CD14-positive monocyte (primary cell): ENCODE results near the gene DMXL1. TPM values are rescaled to one million over a fixed set of nuclear protein-coding genes. Genes with fewer than 3 reads are reported as not detected.

Experiments
- DNase-seq, 3 donors: peaks; one replicate each; pipeline ENCODE4 v3.0.0-alpha.2; 2011 to 2022
- H2AFZ ChIP-seq: 2 replicates; pipeline ENCODE4 v1.6.0; 2012; ENCODE audit warnings: mild to moderate bottlenecking, low read depth, low read length, inconsistent platforms; ENCODE audit not compliant: insufficient read depth, poor library complexity, severe bottlenecking
- H3K27ac ChIP-seq, 2 donors: 1 replicate in 1 of 2; 2 replicates in 1 of 2; pipeline ENCODE4 v1.5.1; 2012 to 2013; ENCODE audit warnings: low read length in 2 of 2, control low read depth in 1 of 2, inconsistent platforms in 1 of 2, low read depth in 1 of 2, mild to moderate bottlenecking in 1 of 2
- H3K27me3 ChIP-seq, 2 donors: one replicate each; pipeline versions ENCODE4 v1.6.0 to v1.6.1; 2011 to 2013; ENCODE audit warnings: low read length in 2 of 2; ENCODE audit not compliant: control insufficient read depth in 2 of 2, insufficient read depth in 2 of 2
- H3K36me3 ChIP-seq, 2 donors: replicated peaks in 1 of 2; 1 replicate in 1 of 2; 2 replicates in 1 of 2; pipeline versions ENCODE4 v1.5.1 to v1.6.1; 2012 to 2013; ENCODE audit warnings: low read length in 2 of 2, control low read depth in 1 of 2, inconsistent platforms in 1 of 2, mild to moderate bottlenecking in 1 of 2; ENCODE audit not compliant: insufficient read depth in 2 of 2, control insufficient read depth in 1 of 2
- H3K4me1 ChIP-seq, 2 donors: 1 replicate in 1 of 2; 2 replicates in 1 of 2; pipeline versions ENCODE4 v1.5.1 to v1.6.1; 2012 to 2013; ENCODE audit warnings: low read length in 2 of 2, control low read depth in 1 of 2, inconsistent platforms in 1 of 2, mild to moderate bottlenecking in 1 of 2, moderate library complexity in 1 of 2; ENCODE audit not compliant: insufficient read depth in 2 of 2, control insufficient read depth in 1 of 2
- H3K4me2 ChIP-seq: replicated peaks from 2 replicates; pipeline ENCODE3; 2012; ENCODE audit warnings: low read length, moderate library complexity, mild to moderate bottlenecking; ENCODE audit not compliant: poor library complexity, severe bottlenecking; ENCODE audit errors: extremely low read depth
- H3K4me3 ChIP-seq, 3 experiments: fragments of 200-600 bp in 1 of 3; sonication (generic) in 1 of 3; replicated peaks in 1 of 3; 1 replicate in 2 of 3; 2 replicates in 1 of 3; pipeline ENCODE4 v1.5.1; 2011 to 2013; ENCODE audit warnings: low read length in 3 of 3, mild to moderate bottlenecking in 3 of 3, control low read depth in 2 of 3, low read depth in 2 of 3, inconsistent platforms in 1 of 3, moderate library complexity in 1 of 3
- H3K79me2 ChIP-seq: 2 replicates; pipeline ENCODE4 v1.6.0; 2012; ENCODE audit warnings: mild to moderate bottlenecking, control low read depth, inconsistent platforms, low read length, moderate library complexity; ENCODE audit not compliant: insufficient read depth
- H3K9ac ChIP-seq: 2 replicates; pipeline ENCODE4 v1.6.0; 2017; ENCODE audit warnings: low read length, mild to moderate bottlenecking; ENCODE audit not compliant: insufficient read depth, poor library complexity, severe bottlenecking
- H3K9me3 ChIP-seq, 2 donors: replicated peaks in 1 of 2; 1 replicate in 1 of 2; 2 replicates in 1 of 2; pipeline versions ENCODE4 v1.5.1 to v1.6.1; 2012 to 2013; ENCODE audit warnings: low read length in 2 of 2, control low read depth in 1 of 2; ENCODE audit not compliant: control insufficient read depth in 1 of 2, insufficient read depth in 1 of 2
- H4K20me1 ChIP-seq: 2 replicates; pipeline ENCODE4 v1.6.0; 2012; ENCODE audit warnings: mild to moderate bottlenecking, low read length, control low read depth, moderate library complexity; ENCODE audit not compliant: insufficient read depth
- H3K27ac Mint-ChIP-seq, 7 donors: one replicate each; pipeline ENCODE4 v1.8.0; 2020; ENCODE audit warnings: mild to moderate bottlenecking in 7 of 7, mixed read lengths in 7 of 7, moderate library complexity in 6 of 7, inconsistent platforms in 2 of 7
- H3K27me3 Mint-ChIP-seq, 3 donors: one replicate each; pipeline ENCODE4 v1.8.0; 2021 to 2022; ENCODE audit warnings: low read depth in 3 of 3, mild to moderate bottlenecking in 3 of 3, mixed read lengths in 3 of 3, moderate library complexity in 3 of 3, inconsistent platforms in 1 of 3
- H3K36me3 Mint-ChIP-seq, 2 donors: one replicate each; pipeline ENCODE4 v1.8.0; 2020; ENCODE audit warnings: mixed read lengths in 2 of 2, inconsistent platforms in 1 of 2, mild to moderate bottlenecking in 1 of 2
- H3K4me1 Mint-ChIP-seq: one replicate; pipeline ENCODE4 v1.8.0; 2020; ENCODE audit warnings: mild to moderate bottlenecking, mixed read lengths
- H3K4me3 Mint-ChIP-seq, 2 donors: one replicate each; pipeline ENCODE4 v1.8.0; 2020; ENCODE audit warnings: mild to moderate bottlenecking in 2 of 2, mixed read lengths in 2 of 2, moderate library complexity in 1 of 2
- H3K9me3 Mint-ChIP-seq, 7 donors: one replicate each; pipeline ENCODE4 v1.8.0; 2020 to 2022; ENCODE audit warnings: mixed read lengths in 7 of 7, mild to moderate bottlenecking in 6 of 7, moderate library complexity in 6 of 7, inconsistent platforms in 2 of 7
- WGBS: methylation state at CpG from one replicate; pipeline ENCODE4 v1.1.5; 2013; ENCODE audit warnings: missing lambda C conversion rate; ENCODE audit not compliant: insufficient coverage; 5-methylcytosine and 5-hydroxymethylcytosine counted together
- intact Hi-C, 2 donors: fragments of 100-400 bp; cut with micrococcal nuclease; formaldehyde crosslinking; loops; one replicate each; pipeline versions ENCODE4 v1.15.0 to v1.15.1; 2023
- polyA plus RNA-seq, 3 donors: library from polyadenylated mRNA; depleted of rRNA in 1 of 3; unstranded in 2 of 3; stranded (reverse) in 1 of 3; fragments of 300-500 nt in 2 of 3; fragments of >200 nt in 1 of 3; fragmentation: Illumina TruSeq in 2 of 3; gene quantifications; 1 replicate in 2 of 3; 2 replicates in 1 of 3; pipeline ENCODE4 v1.2.3, GENCODE V29; 2012 to 2021
- small RNA-seq: library from RNA; depleted of rRNA; stranded (forward); fragments of <200 nt; gene quantifications from one replicate; pipeline ENCODE3, GENCODE V24; 2012; ENCODE audit warnings: low read depth; ENCODE audit not compliant: insufficient read length
- TF ChIP-seq, protein P1 (sequence below): fragments of 200-600 bp; IDR thresholded peaks from one replicate; pipeline ENCODE4 v1.8.0; 2022; ENCODE audit warnings: antibody characterized with exemption, mild to moderate bottlenecking

Gene DMXL1
- polyA plus RNA-seq, 3 donors = 15.5 to 20.5 (median 19.5) TPM

DNA sequence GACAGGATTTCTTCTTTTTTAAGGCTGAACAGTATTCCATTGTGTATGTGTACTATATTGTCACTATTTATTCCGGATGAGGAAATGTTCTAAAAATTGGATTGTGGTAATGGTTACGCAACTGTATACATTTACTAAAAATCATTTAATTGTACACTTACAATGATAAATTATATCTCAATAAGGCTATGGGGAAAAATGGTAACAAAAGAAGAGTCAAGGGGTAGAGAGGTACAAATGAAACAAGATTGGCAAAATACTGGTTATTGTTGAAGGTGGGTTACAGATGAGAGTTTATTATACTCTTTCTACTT lies 222.6 kb downstream of the DMXL1 start:
- no CpG with 5 or more reads among the region's 2 CpGs for WGBS
- H3K27ac Mint-ChIP-seq = peak overlapping the region; percentile 38 to 92 (median 82)
- H3K4me1 Mint-ChIP-seq = peaks cover 48% of the 10 kb centered on the region

More for the DNA sequence above, 222.6 kb downstream of the DMXL1 start:
- Histone ChIP-seq H3K36me3 (no peaks in the 10 kb centered on the region), H3K4me1 (peaks cover 33 to 52% of the 10 kb centered on the region in 2 donors), H3K79me2 (peaks cover 62% of the 10 kb centered on the region), H3K9ac (no peak overlapping the region), H3K9me3 (no peaks in the 10 kb centered on the region), H3K4me3 (no peak overlapping the region), H3K4me2 (peak overlapping the region; percentile 21), H3K27me3 (no peaks in the 10 kb centered on the region), H4K20me1 (peaks cover 35% of the 10 kb centered on the region), H3K27ac (peak overlapping the region in 1 of 2 donors; percentile 67), H2AFZ (no peak overlapping the region)
- no peaks in the 10 kb centered on the region for H3K27me3 Mint-ChIP-seq
- no peak overlapping the region for H3K4me3 Mint-ChIP-seq
- intact Hi-C loops = no loop called here
- H3K9me3 Mint-ChIP-seq = peaks cover 0 to 4% (median 0%) of the 10 kb centered on the region in 7 donors
- no peak for DNase-seq
- TF ChIP-seq, protein P1, sequence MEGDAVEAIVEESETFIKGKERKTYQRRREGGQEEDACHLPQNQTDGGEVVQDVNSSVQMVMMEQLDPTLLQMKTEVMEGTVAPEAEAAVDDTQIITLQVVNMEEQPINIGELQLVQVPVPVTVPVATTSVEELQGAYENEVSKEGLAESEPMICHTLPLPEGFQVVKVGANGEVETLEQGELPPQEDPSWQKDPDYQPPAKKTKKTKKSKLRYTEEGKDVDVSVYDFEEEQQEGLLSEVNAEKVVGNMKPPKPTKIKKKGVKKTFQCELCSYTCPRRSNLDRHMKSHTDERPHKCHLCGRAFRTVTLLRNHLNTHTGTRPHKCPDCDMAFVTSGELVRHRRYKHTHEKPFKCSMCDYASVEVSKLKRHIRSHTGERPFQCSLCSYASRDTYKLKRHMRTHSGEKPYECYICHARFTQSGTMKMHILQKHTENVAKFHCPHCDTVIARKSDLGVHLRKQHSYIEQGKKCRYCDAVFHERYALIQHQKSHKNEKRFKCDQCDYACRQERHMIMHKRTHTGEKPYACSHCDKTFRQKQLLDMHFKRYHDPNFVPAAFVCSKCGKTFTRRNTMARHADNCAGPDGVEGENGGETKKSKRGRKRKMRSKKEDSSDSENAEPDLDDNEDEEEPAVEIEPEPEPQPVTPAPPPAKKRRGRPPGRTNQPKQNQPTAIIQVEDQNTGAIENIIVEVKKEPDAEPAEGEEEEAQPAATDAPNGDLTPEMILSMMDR = no peak
- H3K36me3 Mint-ChIP-seq = peaks cover 4 to 5% of the 10 kb centered on the region in 2 donors

Small RNA genes within 50 kb of the gene (small RNA-seq; reads per million reads assigned to genes)
- gene LAMTOR3P2 (not detected), gene MIR5706 (not detected), gene RNU6-701P (not detected)

Other genes with a start within 250 kb of the DMXL1 start
- gene DTWD2, start 82.5 kb upstream of the DMXL1 start, polyA plus RNA-seq = 1 to 10 TPM; 1.2 to 2.7 (median 2.5) TPM